Smooth muscle cell (in vitro differentiated cells): ENCODE results near the gene ADSS1. TPM values are rescaled to one million over a fixed set of nuclear protein-coding genes. Genes with fewer than 3 reads are reported as not detected.

ENCODE experiments used
- DNase-seq: peaks from one replicate; lab custom pipeline; 2025; ENCODE audit not compliant: unreplicated experiment; lab: John Stamatoyannopoulos, UW
- H2AFZ ChIP-seq: fragments of 200-600 bp; sonication (generic); 2 replicates; pipeline ENCODE4 v1.6.0; 2016; ENCODE audit warnings: antibody characterized with exemption, low read depth, mild to moderate bottlenecking
- H3F3A ChIP-seq: fragments of 200-600 bp; sonication (generic); 2 replicates; pipeline ENCODE4 v1.6.0; 2017; ENCODE audit warnings: antibody characterized with exemption, low read depth
- H3K27ac ChIP-seq: fragments of 200-600 bp; sonication (generic); 2 replicates; pipeline ENCODE4 v1.5.1; 2016; ENCODE audit warnings: low read depth, mild to moderate bottlenecking
- H3K27me3 ChIP-seq: fragments of 200-600 bp; sonication (generic); 2 replicates; pipeline ENCODE4 v1.6.1; 2016; ENCODE audit warnings: low read depth, mild to moderate bottlenecking
- H3K36me3 ChIP-seq: fragments of 200-600 bp; sonication (generic); 2 replicates; pipeline ENCODE4 v1.5.1; 2016; ENCODE audit warnings: low read depth
- H3K4me1 ChIP-seq: fragments of 200-600 bp; sonication (generic); 2 replicates; pipeline ENCODE4 v1.5.1; 2016; ENCODE audit warnings: low read depth
- H3K4me2 ChIP-seq: fragments of 200-600 bp; sonication (generic); 2 replicates; pipeline ENCODE4 v1.6.0; 2016; ENCODE audit warnings: mild to moderate bottlenecking
- H3K4me3 ChIP-seq: fragments of 200-600 bp; sonication (generic); 2 replicates; pipeline ENCODE4 v1.5.1; 2016; ENCODE audit warnings: mild to moderate bottlenecking
- H3K79me2 ChIP-seq: fragments of 200-600 bp; sonication (generic); 2 replicates; pipeline ENCODE4 v1.6.0; 2016; ENCODE audit warnings: low read depth, mild to moderate bottlenecking
- H3K9ac ChIP-seq: fragments of 200-600 bp; sonication (generic); 2 replicates; pipeline ENCODE4 v1.6.0; 2016; ENCODE audit warnings: low read depth
- H3K9me3 ChIP-seq: fragments of 200-600 bp; sonication (generic); replicated peaks from 2 replicates; pipeline ENCODE4 v1.5.1; 2016; ENCODE audit warnings: low read depth
- H4K20me1 ChIP-seq: fragments of 200-600 bp; sonication (generic); 2 replicates; pipeline ENCODE4 v1.6.0; 2016; ENCODE audit warnings: low read depth
- WGBS: methylation state at CpG from one replicate; pipeline ENCODE4 v1.1.7; 2016; ENCODE audit warnings: low lambda C conversion rate; 5-methylcytosine and 5-hydroxymethylcytosine counted together
- polyA plus RNA-seq: library from polyadenylated mRNA; unstranded; fragments of >200 nt; fragmentation: Nextera tagmentation; extraction: Ambion mirVana; gene quantifications from 2 replicates; pipeline ENCODE4 v1.2.1, GENCODE V29; 2016
- total RNA-seq: library from RNA; depleted of rRNA; stranded (reverse); fragments of >200 nt; gene quantifications from 2 replicates; pipeline ENCODE4 v1.2.3, GENCODE V29; 2014
- TF ChIP-seq, protein P1 (sequence below): fragments of 200-600 bp; sonication (generic); IDR thresholded peaks from 2 replicates; pipeline ENCODE4 v1.5.1; 2017; ENCODE audit warnings: borderline replicate concordance, mild to moderate bottlenecking, antibody characterized with exemption; ENCODE audit not compliant: insufficient read depth, poor library complexity, severe bottlenecking

The ADSS1 gene
- total and polyA plus RNA-seq, 2 experiments from 2014 or later = 7.8 to 43.0 TPM

- no peak for DNase-seq
- peak within 1 kb of the TSS; percentile 88 for H3K4me3 ChIP-seq
- H3K9ac ChIP-seq = peak within 1 kb of the TSS; percentile 81
- peaks cover 18% of the 10 kb centered on the region for H3K4me1 ChIP-seq
- H3K4me2 ChIP-seq = peak within 1 kb of the TSS; percentile 100
- H3K27ac ChIP-seq = peak within 1 kb of the TSS; percentile 35
- peak within 1 kb of the TSS; percentile 62 for H2AFZ ChIP-seq
- no peaks in the 10 kb centered on the region for H3K36me3 ChIP-seq
- H3K27me3 ChIP-seq = no peaks in the 10 kb centered on the region
- no peaks in the 10 kb centered on the region for H3K9me3 ChIP-seq
- peaks cover 45% of the 10 kb centered on the region for H3K79me2 ChIP-seq
- peaks cover 43% of the 10 kb centered on the region for H4K20me1 ChIP-seq
- H3F3A ChIP-seq = peaks cover 16% of the 10 kb centered on the region
- WGBS = under 1% methylated on average over 43 of the region's 76 CpGs
- TF ChIP-seq, protein P1, sequence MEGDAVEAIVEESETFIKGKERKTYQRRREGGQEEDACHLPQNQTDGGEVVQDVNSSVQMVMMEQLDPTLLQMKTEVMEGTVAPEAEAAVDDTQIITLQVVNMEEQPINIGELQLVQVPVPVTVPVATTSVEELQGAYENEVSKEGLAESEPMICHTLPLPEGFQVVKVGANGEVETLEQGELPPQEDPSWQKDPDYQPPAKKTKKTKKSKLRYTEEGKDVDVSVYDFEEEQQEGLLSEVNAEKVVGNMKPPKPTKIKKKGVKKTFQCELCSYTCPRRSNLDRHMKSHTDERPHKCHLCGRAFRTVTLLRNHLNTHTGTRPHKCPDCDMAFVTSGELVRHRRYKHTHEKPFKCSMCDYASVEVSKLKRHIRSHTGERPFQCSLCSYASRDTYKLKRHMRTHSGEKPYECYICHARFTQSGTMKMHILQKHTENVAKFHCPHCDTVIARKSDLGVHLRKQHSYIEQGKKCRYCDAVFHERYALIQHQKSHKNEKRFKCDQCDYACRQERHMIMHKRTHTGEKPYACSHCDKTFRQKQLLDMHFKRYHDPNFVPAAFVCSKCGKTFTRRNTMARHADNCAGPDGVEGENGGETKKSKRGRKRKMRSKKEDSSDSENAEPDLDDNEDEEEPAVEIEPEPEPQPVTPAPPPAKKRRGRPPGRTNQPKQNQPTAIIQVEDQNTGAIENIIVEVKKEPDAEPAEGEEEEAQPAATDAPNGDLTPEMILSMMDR = no peak
Observed at GRCh38 chr14:104689109-104689880, 34.7 kb upstream of the ADSS1 start, which contains the start of gene INF2. INF2 (plus strand) TSS chr14:104689618; CDS start chr14:104701366, 11,748 bp downstream.

GRCh38 chr14:104689881-104690711 lies 33.9 kb upstream of the ADSS1 start:
- H3K9me3 ChIP-seq = no peaks in the 10 kb centered on the region
- peaks cover 25% of the 10 kb centered on the region for H3K4me1 ChIP-seq
- H3K4me2 ChIP-seq = peak overlapping the region; percentile 100
- H3F3A ChIP-seq = peaks cover 11% of the 10 kb centered on the region
- DNase-seq = no peak
- 10% methylated on average over 47 of the region's 50 CpGs for WGBS
- peaks cover 51% of the 10 kb centered on the region for H3K79me2 ChIP-seq
- TF ChIP-seq, protein P1 = no peak
- H3K27me3 ChIP-seq = no peaks in the 10 kb centered on the region
- peaks cover 51% of the 10 kb centered on the region for H4K20me1 ChIP-seq
- no peaks in the 10 kb centered on the region for H3K36me3 ChIP-seq
- peak overlapping the region; percentile 81 for H3K9ac ChIP-seq
- peak overlapping the region; percentile 49 for H2AFZ ChIP-seq
- H3K4me3 ChIP-seq = peak overlapping the region; percentile 88
- no peak overlapping the region for H3K27ac ChIP-seq

DNA sequence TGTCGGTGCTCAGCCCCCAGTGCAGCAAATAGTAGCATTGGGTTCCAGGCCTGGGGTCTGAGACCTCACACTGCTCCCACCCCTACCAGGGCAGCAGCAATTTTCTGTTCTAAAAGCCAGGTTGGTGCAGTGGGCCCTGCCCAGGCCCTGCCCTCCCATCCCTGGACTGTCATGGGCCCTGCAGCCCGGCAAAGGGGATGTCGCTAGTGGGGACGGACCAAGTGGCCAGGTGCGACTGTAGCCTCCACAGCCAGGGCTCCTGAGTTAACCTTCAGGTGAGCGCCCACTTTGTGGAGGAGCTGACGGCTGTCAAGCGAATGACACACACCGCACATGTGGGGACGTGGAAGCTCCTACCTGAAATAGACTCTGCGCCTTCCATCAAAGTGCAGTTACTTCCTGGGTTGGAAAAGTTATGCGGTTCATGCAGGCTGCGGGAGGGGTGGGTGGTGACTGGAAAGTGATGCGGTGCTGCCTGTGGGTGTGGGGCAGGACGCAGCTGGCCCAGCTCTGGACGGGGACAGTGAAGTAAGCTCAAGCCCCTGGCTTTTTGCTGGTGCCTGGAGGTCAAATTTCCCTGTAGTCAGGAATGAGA lies 33.1 kb upstream of the ADSS1 start:
- H3K9ac ChIP-seq = no peak overlapping the region

More for the DNA sequence above, 33.1 kb upstream of the ADSS1 start:
- Histone ChIP-seq H3F3A (peaks cover 11% of the 10 kb centered on the region), H3K9me3 (no peaks in the 10 kb centered on the region), H3K27me3 (no peaks in the 10 kb centered on the region), H3K4me3 (peak overlapping the region; percentile 88), H3K79me2 (peaks cover 55% of the 10 kb centered on the region), H3K4me2 (peak overlapping the region; percentile 100), H2AFZ (no peak overlapping the region), H3K36me3 (no peaks in the 10 kb centered on the region), H4K20me1 (peaks cover 59% of the 10 kb centered on the region), H3K4me1 (peaks cover 25% of the 10 kb centered on the region), H3K27ac (no peak overlapping the region)
- 78% methylated on average over 16 of the region's 16 CpGs for WGBS
- TF ChIP-seq, protein P1 = no peak
- no peak for DNase-seq
